GM23338 (cell line): ENCODE results near the gene HDAC5. TPM values are rescaled to one million over a fixed set of nuclear protein-coding genes. Genes with fewer than 3 reads are reported as not detected.

ENCODE experiments used
- ATAC-seq: fragments of 200-7000 bp; cut with Tn5 transposase; 3 replicates; pipeline ENCODE4 v1.9.1; 2020
- DNase-seq: peaks from one replicate; pipeline ENCODE4 v3.0.0-alpha.2; 2015; ENCODE audit warnings: low spot score
- H2AFZ ChIP-seq: fragments of 200-600 bp; sonication (generic); 2 replicates; pipeline ENCODE4 v1.8.0; 2016; ENCODE audit warnings: antibody characterized with exemption, mild to moderate bottlenecking, moderate library complexity
- H3F3A ChIP-seq: fragments of 200-600 bp; sonication (generic); replicated peaks from 2 replicates; pipeline ENCODE4 v1.8.0; 2017; ENCODE audit warnings: antibody characterized with exemption, mixed run types, low read depth
- H3K27ac ChIP-seq: fragments of 200-600 bp; sonication (generic); 2 replicates; pipeline ENCODE4 v1.6.1; 2016; ENCODE audit warnings: low read depth
- H3K27me3 ChIP-seq: fragments of 200-600 bp; sonication (generic); 2 replicates; pipeline ENCODE4 v1.8.0; 2016; ENCODE audit warnings: mild to moderate bottlenecking, mixed run types, moderate library complexity; ENCODE audit not compliant: insufficient read depth
- H3K36me3 ChIP-seq: fragments of 200-600 bp; sonication (generic); 2 replicates; pipeline ENCODE4 v1.8.0; 2016; ENCODE audit warnings: mild to moderate bottlenecking; ENCODE audit not compliant: insufficient read depth
- H3K4me1 ChIP-seq: fragments of 200-600 bp; sonication (generic); 2 replicates; pipeline ENCODE4 v1.8.0; 2016; ENCODE audit warnings: mild to moderate bottlenecking, moderate library complexity; ENCODE audit not compliant: insufficient read depth
- H3K4me2 ChIP-seq: fragments of 200-600 bp; sonication (generic); 2 replicates; pipeline ENCODE4 v1.7.1; 2017; ENCODE audit warnings: mixed run types
- H3K4me3 ChIP-seq: fragments of 200-600 bp; sonication (generic); 2 replicates; pipeline ENCODE4 v1.6.1; 2016; ENCODE audit warnings: mixed run types
- H3K79me2 ChIP-seq: fragments of 200-600 bp; sonication (generic); replicated peaks from 2 replicates; pipeline ENCODE4 v1.8.0; 2017; ENCODE audit warnings: mild to moderate bottlenecking; ENCODE audit not compliant: insufficient read depth
- H3K9me2 ChIP-seq: fragments of 200-600 bp; sonication (generic); 2 replicates; pipeline ENCODE4 v1.8.0; 2017; ENCODE audit not compliant: insufficient read depth
- H4K20me1 ChIP-seq: fragments of 200-600 bp; sonication (generic); replicated peaks from 2 replicates; pipeline ENCODE4 v1.8.0; 2017; ENCODE audit warnings: mild to moderate bottlenecking; ENCODE audit not compliant: insufficient read depth
- H3K27ac Mint-ChIP-seq: 2 replicates; pipeline ENCODE4 v1.8.0; 2020; ENCODE audit warnings: inconsistent platforms, mild to moderate bottlenecking, moderate library complexity, mixed read lengths
- H3K27me3 Mint-ChIP-seq: 3 replicates; pipeline ENCODE4 v1.8.0; 2022; ENCODE audit warnings: low read depth, mild to moderate bottlenecking, moderate library complexity, mixed read lengths, inconsistent platforms; ENCODE audit not compliant: insufficient read depth, poor library complexity
- H3K36me3 Mint-ChIP-seq: 3 replicates; pipeline ENCODE4 v1.8.0; 2021; ENCODE audit warnings: low read depth, mild to moderate bottlenecking, inconsistent platforms, moderate library complexity, mixed read lengths
- H3K4me1 Mint-ChIP-seq: 3 replicates; pipeline ENCODE4 v1.8.0; 2020; ENCODE audit warnings: mild to moderate bottlenecking, inconsistent platforms, mixed read lengths
- H3K4me3 Mint-ChIP-seq: 3 replicates; pipeline ENCODE4 v1.8.0; 2021; ENCODE audit warnings: moderate library complexity, mild to moderate bottlenecking, inconsistent platforms, mixed read lengths
- H3K9me3 Mint-ChIP-seq: 3 replicates; pipeline ENCODE4 v1.8.0; 2020; ENCODE audit warnings: moderate library complexity, mild to moderate bottlenecking, inconsistent platforms, mixed read lengths
- CREB1 ChIP-seq: fragments of 250-450 bp; sonication (Bioruptor Pico); IDR thresholded peaks from 2 replicates; pipeline ENCODE4 v1.5.0; 2020; ENCODE audit warnings: low read depth, mild to moderate bottlenecking, moderate library complexity
- NANOG ChIP-seq: IDR thresholded peaks from 2 replicates; pipeline ENCODE4 v1.6.1; 2016; ENCODE audit warnings: antibody characterized with exemption, borderline replicate concordance
- POLR2AphosphoS5 ChIP-seq: IDR thresholded peaks from 2 replicates; pipeline ENCODE4 v1.6.1; 2016; ENCODE audit warnings: antibody characterized with exemption, low read depth
- STAT1 ChIP-seq: IDR thresholded peaks from one replicate; pipeline ENCODE4 v1.6.1; 2016; ENCODE audit warnings: antibody characterized with exemption; ENCODE audit not compliant: unreplicated experiment
- ZNF114 ChIP-seq: fragments of 250-450 bp; sonication (Bioruptor Pico); IDR thresholded peaks from 2 replicates; pipeline ENCODE4 v1.5.0; 2020; ENCODE audit warnings: mild to moderate bottlenecking, moderate library complexity
- ZNF331 ChIP-seq: fragments of 250-450 bp; sonication (Bioruptor Pico); IDR thresholded peaks from 2 replicates; pipeline ENCODE4 v1.5.0; 2020; ENCODE audit warnings: low read depth, mild to moderate bottlenecking, moderate library complexity
- polyA plus RNA-seq: library from polyadenylated mRNA; unstranded; fragments of >200 nt; fragmentation: Nextera tagmentation; extraction: Ambion mirVana; gene quantifications from 2 replicates; pipeline ENCODE4 v1.2.1, GENCODE V29; 2016
- total RNA-seq: library from RNA; depleted of rRNA; stranded (reverse); fragments of >200 nt; shearing (Covaris generic); gene quantifications from 2 replicates; pipeline ENCODE4 v1.2.3, GENCODE V29; 2014
- TF ChIP-seq, protein P1 (sequence below): fragments of 250-450 bp; sonication (Bioruptor Pico); IDR thresholded peaks from 2 replicates; pipeline ENCODE4 v1.5.0; 2020; ENCODE audit warnings: mild to moderate bottlenecking, moderate library complexity
- TF ChIP-seq, protein P2 (sequence below): IDR thresholded peaks from one replicate; pipeline ENCODE4 v1.6.1; 2018; ENCODE audit warnings: antibody characterized with exemption; ENCODE audit not compliant: unreplicated experiment
- TF ChIP-seq, protein P3 (sequence below): IDR thresholded peaks from 2 replicates; pipeline ENCODE4 v1.6.1; 2016; ENCODE audit warnings: antibody characterized with exemption

HDAC5 gene
- total and polyA plus RNA-seq, 2 experiments from 2014 or later = 16.9 to 71.1 TPM

DNA sequence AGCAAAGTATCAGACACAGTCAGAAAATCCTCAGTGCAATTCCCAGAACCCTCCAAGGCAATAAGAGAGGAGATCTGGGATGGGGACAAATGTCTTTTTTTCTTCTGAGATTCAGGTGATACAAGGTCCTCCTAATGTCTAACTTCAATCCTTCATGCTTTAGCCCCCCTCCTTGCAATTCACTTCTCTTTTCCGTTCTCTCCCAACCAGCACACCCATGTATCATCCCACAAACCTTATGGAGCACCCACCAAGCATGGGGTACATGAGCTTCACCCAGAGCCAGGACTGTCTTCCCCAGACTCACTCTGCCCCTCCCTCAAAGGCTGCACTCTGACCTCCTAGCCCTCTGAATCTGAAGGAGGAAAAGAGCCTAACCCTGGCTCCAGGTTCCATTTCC, 10.1 kb downstream of the HDAC5 start (continued):
- TF ChIP-seq, protein P1, sequence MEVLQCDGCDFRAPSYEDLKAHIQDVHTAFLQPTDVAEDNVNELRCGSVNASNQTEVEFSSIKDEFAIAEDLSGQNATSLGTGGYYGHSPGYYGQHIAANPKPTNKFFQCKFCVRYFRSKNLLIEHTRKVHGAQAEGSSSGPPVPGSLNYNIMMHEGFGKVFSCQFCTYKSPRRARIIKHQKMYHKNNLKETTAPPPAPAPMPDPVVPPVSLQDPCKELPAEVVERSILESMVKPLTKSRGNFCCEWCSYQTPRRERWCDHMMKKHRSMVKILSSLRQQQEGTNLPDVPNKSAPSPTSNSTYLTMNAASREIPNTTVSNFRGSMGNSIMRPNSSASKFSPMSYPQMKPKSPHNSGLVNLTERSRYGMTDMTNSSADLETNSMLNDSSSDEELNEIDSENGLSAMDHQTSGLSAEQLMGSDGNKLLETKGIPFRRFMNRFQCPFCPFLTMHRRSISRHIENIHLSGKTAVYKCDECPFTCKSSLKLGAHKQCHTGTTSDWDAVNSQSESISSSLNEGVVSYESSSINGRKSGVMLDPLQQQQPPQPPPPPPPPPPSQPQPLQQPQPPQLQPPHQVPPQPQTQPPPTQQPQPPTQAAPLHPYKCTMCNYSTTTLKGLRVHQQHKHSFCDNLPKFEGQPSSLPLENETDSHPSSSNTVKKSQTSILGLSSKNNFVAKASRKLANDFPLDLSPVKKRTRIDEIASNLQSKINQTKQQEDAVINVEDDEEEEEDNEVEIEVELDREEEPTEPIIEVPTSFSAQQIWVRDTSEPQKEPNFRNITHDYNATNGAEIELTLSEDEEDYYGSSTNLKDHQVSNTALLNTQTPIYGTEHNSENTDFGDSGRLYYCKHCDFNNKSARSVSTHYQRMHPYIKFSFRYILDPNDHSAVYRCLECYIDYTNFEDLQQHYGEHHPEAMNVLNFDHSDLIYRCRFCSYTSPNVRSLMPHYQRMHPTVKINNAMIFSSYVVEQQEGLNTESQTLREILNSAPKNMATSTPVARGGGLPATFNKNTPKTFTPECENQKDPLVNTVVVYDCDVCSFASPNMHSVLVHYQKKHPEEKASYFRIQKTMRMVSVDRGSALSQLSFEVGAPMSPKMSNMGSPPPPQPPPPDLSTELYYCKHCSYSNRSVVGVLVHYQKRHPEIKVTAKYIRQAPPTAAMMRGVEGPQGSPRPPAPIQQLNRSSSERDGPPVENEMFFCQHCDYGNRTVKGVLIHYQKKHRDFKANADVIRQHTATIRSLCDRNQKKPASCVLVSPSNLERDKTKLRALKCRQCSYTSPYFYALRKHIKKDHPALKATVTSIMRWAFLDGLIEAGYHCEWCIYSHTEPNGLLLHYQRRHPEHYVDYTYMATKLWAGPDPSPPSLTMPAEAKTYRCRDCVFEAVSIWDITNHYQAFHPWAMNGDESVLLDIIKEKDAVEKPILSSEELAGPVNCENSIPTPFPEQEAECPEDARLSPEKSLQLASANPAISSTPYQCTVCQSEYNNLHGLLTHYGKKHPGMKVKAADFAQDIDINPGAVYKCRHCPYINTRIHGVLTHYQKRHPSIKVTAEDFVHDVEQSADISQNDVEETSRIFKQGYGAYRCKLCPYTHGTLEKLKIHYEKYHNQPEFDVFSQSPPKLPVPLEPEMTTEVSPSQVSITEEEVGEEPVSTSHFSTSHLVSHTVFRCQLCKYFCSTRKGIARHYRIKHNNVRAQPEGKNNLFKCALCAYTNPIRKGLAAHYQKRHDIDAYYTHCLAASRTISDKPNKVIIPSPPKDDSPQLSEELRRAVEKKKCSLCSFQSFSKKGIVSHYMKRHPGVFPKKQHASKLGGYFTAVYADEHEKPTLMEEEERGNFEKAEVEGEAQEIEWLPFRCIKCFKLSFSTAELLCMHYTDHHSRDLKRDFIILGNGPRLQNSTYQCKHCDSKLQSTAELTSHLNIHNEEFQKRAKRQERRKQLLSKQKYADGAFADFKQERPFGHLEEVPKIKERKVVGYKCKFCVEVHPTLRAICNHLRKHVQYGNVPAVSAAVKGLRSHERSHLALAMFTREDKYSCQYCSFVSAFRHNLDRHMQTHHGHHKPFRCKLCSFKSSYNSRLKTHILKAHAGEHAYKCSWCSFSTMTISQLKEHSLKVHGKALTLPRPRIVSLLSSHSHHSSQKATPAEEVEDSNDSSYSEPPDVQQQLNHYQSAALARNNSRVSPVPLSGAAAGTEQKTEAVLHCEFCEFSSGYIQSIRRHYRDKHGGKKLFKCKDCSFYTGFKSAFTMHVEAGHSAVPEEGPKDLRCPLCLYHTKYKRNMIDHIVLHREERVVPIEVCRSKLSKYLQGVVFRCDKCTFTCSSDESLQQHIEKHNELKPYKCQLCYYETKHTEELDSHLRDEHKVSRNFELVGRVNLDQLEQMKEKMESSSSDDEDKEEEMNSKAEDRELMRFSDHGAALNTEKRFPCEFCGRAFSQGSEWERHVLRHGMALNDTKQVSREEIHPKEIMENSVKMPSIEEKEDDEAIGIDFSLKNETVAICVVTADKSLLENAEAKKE (CRISPR knock-in tag) = no peak
- TF ChIP-seq, protein P2, sequence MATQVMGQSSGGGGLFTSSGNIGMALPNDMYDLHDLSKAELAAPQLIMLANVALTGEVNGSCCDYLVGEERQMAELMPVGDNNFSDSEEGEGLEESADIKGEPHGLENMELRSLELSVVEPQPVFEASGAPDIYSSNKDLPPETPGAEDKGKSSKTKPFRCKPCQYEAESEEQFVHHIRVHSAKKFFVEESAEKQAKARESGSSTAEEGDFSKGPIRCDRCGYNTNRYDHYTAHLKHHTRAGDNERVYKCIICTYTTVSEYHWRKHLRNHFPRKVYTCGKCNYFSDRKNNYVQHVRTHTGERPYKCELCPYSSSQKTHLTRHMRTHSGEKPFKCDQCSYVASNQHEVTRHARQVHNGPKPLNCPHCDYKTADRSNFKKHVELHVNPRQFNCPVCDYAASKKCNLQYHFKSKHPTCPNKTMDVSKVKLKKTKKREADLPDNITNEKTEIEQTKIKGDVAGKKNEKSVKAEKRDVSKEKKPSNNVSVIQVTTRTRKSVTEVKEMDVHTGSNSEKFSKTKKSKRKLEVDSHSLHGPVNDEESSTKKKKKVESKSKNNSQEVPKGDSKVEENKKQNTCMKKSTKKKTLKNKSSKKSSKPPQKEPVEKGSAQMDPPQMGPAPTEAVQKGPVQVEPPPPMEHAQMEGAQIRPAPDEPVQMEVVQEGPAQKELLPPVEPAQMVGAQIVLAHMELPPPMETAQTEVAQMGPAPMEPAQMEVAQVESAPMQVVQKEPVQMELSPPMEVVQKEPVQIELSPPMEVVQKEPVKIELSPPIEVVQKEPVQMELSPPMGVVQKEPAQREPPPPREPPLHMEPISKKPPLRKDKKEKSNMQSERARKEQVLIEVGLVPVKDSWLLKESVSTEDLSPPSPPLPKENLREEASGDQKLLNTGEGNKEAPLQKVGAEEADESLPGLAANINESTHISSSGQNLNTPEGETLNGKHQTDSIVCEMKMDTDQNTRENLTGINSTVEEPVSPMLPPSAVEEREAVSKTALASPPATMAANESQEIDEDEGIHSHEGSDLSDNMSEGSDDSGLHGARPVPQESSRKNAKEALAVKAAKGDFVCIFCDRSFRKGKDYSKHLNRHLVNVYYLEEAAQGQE = no peak

DNA sequence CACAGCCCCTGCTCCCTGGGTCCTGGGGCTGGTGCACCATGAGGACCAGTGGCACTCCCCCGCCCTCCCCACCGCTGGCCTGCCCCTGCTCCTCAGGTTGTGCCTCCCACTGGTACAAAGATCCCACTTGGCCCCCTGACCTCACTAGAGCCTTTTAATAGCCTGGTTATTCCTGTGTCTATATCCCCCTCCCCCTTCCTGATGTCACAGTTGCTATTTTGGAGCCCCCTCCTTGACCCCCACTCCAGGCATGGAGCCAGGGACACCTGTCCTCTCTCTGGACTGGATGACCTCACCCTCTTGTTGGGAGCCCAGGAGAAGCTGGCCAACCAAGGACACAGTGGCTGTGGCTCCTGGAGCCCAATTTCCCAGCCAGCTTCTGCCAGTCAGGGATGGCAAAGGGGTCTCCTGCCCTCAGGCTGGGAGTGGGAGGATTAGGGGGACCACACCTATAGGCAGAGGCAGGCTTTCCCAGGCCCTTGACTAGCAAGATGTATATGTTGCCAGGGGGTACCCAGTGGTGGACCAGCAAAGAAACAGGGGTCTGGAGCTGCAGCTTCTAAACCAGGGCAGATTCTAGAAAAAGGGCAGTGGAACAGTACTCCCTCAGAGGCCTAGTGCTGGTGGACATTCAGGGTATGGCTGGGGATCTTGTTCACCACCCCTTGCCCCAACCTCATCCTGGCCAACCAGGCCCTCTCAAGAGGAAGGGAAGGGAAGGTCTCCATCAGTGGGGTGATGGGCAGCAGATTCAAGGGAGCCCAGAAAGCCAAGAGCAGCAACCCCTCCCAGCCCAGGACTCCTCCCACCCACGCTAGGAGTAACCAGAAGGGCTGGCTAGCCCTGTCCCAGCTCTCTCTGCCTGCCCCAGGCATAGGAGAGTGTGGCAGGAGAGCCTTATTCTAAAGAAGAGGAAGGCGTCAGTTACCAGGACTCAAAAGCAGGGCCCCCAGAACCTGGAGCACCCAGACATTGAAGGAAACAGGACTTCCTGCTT, 10.9 kb downstream of the HDAC5 start:
- Histone ChIP-seq H3K4me3 (no peak overlapping the region), H4K20me1 (peaks cover 3% of the 10 kb centered on the region), H3K27me3 (no peaks in the 10 kb centered on the region), H3K27ac (no peak overlapping the region), H3K79me2 (peaks cover 12% of the 10 kb centered on the region), H3K4me2 (peak overlapping the region; percentile 77; the same call in 1 of the 2 replicates), H2AFZ (no peak overlapping the region), H3F3A (peaks cover 19% of the 10 kb centered on the region; the same call in 1 of the 2 replicates), H3K36me3 (no peaks in the 10 kb centered on the region), H3K4me1 (peaks cover 37% of the 10 kb centered on the region), H3K9me2 (no peaks in the 10 kb centered on the region)
- Mint-ChIP-seq H3K27me3 (peaks cover 5% of the 10 kb centered on the region), H3K36me3 (peaks cover 3% of the 10 kb centered on the region; the same call in 1 of the 3 replicates), H3K4me1 (peaks cover 57% of the 10 kb centered on the region), H3K9me3 (no peaks in the 10 kb centered on the region), H3K4me3 (no peak overlapping the region; the same call in 2 of the 3 replicates), H3K27ac (no peak overlapping the region)
- no peak for DNase-seq
- ATAC-seq = no peak
- no peak for TF ChIP-seq NANOG
- TF ChIP-seq CREB1 (CRISPR knock-in tag) = no peak
- TF ChIP-seq POLR2AphosphoS5 = no peak
- TF ChIP-seq, protein P3, sequence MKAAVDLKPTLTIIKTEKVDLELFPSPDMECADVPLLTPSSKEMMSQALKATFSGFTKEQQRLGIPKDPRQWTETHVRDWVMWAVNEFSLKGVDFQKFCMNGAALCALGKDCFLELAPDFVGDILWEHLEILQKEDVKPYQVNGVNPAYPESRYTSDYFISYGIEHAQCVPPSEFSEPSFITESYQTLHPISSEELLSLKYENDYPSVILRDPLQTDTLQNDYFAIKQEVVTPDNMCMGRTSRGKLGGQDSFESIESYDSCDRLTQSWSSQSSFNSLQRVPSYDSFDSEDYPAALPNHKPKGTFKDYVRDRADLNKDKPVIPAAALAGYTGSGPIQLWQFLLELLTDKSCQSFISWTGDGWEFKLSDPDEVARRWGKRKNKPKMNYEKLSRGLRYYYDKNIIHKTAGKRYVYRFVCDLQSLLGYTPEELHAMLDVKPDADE = no peak
- no peak for TF ChIP-seq ZNF331 (CRISPR knock-in tag)
- no peak for TF ChIP-seq ZNF114
- no peak for TF ChIP-seq STAT1
